Measurements from ENCODE around the gene HABP4.

DNA sequence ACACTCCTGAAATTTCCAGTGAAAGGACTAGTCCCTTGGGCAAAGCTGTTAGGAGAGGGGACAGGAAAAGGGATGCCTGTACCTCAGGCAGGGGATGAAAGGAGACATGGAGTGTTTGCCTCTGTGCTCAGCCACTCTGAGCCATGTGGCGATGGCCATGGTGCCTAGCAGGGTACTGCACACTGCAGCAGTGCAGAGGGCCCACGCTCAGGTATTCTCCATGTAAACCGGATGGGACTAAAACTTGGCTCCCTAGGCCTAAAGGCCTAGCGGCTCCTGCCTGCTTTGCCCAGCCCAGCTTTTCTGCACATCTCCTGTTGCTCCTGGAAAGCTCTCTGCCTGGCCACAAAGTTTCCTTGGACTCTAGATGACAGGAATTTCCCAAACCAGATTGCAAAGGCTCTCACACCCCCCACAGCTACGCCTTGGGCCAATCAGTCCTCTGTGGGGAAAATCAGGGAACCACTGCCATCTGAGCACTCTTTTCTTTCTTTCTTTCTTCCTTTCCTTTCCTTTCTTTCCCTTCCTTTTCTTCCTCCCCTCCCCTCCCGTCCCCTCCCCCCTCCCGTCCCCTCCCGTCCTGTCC, 44.3 kb downstream of the HABP4 start:
- TF ChIP-seq CTCF (IDR thresholded peaks at IDR 0.05) (no peak), POLR2AphosphoS5 (IDR thresholded peaks at IDR 0.05; ENCODE audit: insufficient read depth in 1 of 2, low read depth in 1 of 2) (no peak), POLR2A (IDR thresholded peaks at IDR 0.05) (no peak)
